HG03571 (cell line): ENCODE results near the gene TRIM5.

Experiments
- ATAC-seq: cut with Tn5 transposase; IDR thresholded peaks from one replicate; pipeline ENCODE4 v1.9.1; 2021; ENCODE audit not compliant: unreplicated experiment

The TRIM5 gene

GRCh38 chr11:5625281-5625680 is 59.6 kb downstream of the TRIM5 start:
- no peak for ATAC-seq

DNA sequence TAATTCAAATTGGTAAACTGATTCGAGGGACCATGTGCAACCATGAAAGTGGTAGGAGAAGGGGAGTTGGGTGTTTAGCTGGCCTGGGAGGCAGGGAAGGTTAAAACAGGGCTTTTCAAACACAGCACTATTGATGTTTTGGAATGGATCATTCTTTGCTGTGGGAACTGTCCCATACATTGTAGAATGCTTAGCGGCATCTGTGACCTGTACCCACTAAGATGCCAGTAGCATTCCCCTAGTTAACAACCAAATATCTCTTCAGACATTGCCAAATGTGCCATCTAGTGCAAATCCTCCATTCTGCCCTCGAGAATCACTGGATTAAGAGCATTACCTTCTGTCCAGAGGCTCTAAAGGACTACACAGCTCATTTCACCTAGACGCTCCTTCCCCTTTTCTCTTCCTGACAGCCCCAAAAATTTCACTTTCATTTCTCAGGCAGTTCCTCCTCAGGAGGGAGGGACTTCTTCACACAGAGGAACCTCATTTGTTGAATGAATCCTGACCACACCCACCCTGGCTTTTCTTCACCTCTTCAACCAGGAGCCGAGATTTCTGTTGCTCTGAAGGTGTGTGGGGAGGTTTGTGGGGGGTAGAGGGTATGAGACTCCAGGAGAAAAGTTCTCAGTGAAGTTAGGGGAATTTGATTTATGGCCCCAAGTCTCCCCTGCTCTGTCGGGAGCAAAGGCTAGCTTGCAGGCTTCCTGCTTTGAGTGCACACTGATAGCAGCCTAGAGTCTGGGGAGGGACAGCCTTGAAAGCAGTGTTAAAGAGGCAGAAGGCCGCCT is 60.2 kb downstream of the TRIM5 start, which contains the start of gene TRIM34:
TRIM34 (plus strand) TSS at position 513 of the 791 bp plus-strand sequence. CDS start 7,331 bp downstream, outside the sequence.
- ATAC-seq: peak; percentile 96

- no peak for ATAC-seq
Measured at GRCh38 chr11:5622802-5623201, 62.1 kb downstream of the TRIM5 start.

DNA sequence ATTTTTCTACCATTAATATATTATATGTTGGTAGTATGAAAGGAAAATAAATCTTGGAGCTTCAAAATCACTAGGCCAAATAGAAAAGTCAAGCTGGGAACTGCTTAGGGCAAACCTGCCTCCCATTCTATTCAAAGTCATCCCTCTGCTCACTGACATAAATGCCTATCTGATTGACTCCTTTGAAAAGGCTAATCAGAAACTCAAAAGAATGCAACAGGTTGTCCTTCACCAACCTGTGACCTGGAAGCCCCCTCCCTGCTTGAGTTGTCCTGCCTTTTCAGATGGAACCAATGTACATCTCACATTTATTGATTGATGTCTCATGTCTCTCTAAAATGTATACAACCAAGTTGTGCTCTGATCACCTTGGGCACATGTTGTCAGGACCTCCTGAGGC is 63.3 kb downstream of the TRIM5 start:
- no peak for ATAC-seq

DNA sequence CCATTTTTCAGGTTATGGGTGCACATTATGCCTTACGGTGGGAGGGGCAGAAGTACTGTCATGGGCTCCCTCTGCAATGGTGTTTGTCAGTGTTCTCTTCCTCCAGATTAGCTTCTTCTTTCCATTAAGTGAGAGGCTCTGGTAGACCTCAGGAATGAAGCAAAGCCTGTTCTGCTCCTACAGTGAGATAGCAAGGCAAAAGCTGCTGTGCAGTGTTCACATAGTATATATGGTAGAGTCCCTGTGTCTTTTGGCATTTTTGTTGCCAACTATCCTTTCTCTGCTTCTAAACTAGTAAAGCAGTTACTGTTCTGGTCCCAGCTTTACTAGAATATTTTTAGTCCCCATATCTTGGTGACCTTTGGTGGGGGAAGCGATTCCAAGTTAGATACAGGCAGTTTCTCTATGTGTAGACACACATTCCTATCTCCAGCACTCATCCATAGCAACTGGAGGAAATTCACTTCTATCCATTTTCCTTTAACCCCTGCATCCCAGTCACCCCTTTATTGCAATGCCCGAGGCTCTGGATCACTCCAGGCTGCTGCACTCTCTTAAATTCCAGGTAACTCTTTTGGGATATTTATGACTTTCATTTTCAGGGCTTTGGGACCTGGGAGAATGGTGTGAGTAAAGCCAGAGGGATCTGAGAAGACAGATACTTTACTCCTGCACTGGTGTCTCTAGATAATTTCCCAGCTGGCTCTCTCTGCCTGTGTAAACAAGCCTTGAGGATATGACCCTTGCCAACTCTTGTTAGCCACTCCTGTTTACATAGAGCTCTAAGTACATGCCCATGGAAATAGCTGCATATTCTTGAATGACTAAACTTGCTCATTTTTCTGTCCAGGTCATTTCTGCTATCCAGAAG is 64.0 kb downstream of the TRIM5 start:
- ATAC-seq: no peak

- no peak for ATAC-seq
Measured at GRCh38 chr11:5618807-5619206, 66.1 kb downstream of the TRIM5 start.
